Heart right ventricle (tissue), 16 donors: ENCODE measurements around the gene ANKRD33B. TPM values are rescaled to one million over a fixed set of nuclear protein-coding genes. Genes with fewer than 3 reads are reported as not detected.

Source experiments
- ATAC-seq, 8 donors: fragments of 200-7000 bp; cut with Tn5 transposase; one replicate each; pipeline ENCODE4 v1.9.1; 2020; ENCODE audit warnings: mild to moderate bottlenecking in 8 of 8, moderate library complexity in 8 of 8, moderate number of reproducible peaks in 1 of 8
- DNase-seq, 2 donors: peaks; one replicate each; pipeline ENCODE4 v3.0.0-alpha.2; 2020
- H3K27ac ChIP-seq, 10 donors: fragments of 200-600 bp; sonication (generic) in 2 of 10; one replicate each; pipeline versions ENCODE4 v1.5.0 to v1.8.0; 2020 to 2022; ENCODE audit warnings: mild to moderate bottlenecking in 3 of 10
- H3K27me3 ChIP-seq, 7 donors: fragments of 200-600 bp; one replicate each; pipeline ENCODE4 v1.8.0; 2021 to 2022; ENCODE audit warnings: mild to moderate bottlenecking in 2 of 7
- H3K36me3 ChIP-seq, 9 donors: fragments of 200-600 bp; sonication (generic) in 1 of 9; one replicate each; pipeline versions ENCODE4 v1.5.0 to v1.8.0; 2020 to 2022; ENCODE audit warnings: mild to moderate bottlenecking in 2 of 9
- H3K4me1 ChIP-seq, 9 donors: fragments of 200-600 bp; sonication (generic) in 1 of 9; one replicate each; pipeline versions ENCODE4 v1.5.0 to v1.8.0; 2020 to 2022; ENCODE audit warnings: mild to moderate bottlenecking in 4 of 9
- H3K4me3 ChIP-seq, 10 donors: fragments of 200-600 bp; sonication (generic) in 2 of 10; one replicate each; pipeline versions ENCODE4 v1.5.0 to v1.8.0; 2020 to 2022; ENCODE audit warnings: mild to moderate bottlenecking in 7 of 10, moderate library complexity in 2 of 10
- H3K9me3 ChIP-seq, 11 donors: fragments of 200-600 bp in 10 of 11; sonication (generic) in 2 of 11; one replicate each; pipeline versions ENCODE4 v1.5.0 to v1.8.0; 2013 to 2022; ENCODE audit warnings: mild to moderate bottlenecking in 2 of 11, control low read depth in 1 of 11, moderate library complexity in 1 of 11
- CTCF ChIP-seq, 9 donors: fragments of 200-600 bp; sonication (generic) in 2 of 9; IDR thresholded peaks; one replicate each; pipeline versions ENCODE4 v1.5.0 to v1.8.0; 2021 to 2022; ENCODE audit warnings: antibody characterized with exemption in 9 of 9, mild to moderate bottlenecking in 5 of 9, moderate library complexity in 1 of 9
- WGBS, 2 donors: extraction: QIAGEN DNeasy Blood & Tissue Kit; methylation state at CpG; one replicate each; pipeline ENCODE4 v1.1.7; 2013; ENCODE audit warnings: inconsistent platforms in 1 of 2; 5-methylcytosine and 5-hydroxymethylcytosine counted together
- intact Hi-C, 10 donors: fragments of 100-400 bp; cut with DNase I; formaldehyde crosslinking; loops; one replicate each; pipeline versions ENCODE4 v1.11.1 to v1.14.2; 2022
- polyA plus RNA-seq, 2 donors: library from polyadenylated mRNA; stranded (reverse); fragments of 200-250 nt; gene quantifications; one replicate each; pipeline ENCODE4 v1.2.3, GENCODE V29; 2013
- total RNA-seq, 10 donors: library from RNA; stranded (reverse); fragmentation: NEBNext Ultra II Directional in 3 of 10; extraction: Animal tissue kit (Norgen Biotek cat#: 25700) in 3 of 10; gene quantifications; one replicate each; pipeline versions ENCODE4 v1.2.1 to v1.2.4, GENCODE V29; 2021 to 2023
- donor health status: Arrhythmogenic right ventricular cardiomyopathy.
- donor health status: ischemic (EF 13 %, LVEDD 7.1; RV severe dilation, severe dysfunction).
- donor health status: healthy with polysubstance abuse.
- donor health status: DM: no; HTN: yes; CAD: no.
- donor health status: DM: no; HTN: no; CAD: no.
- donor health status: ischemic (EF 25% LVEDD 6.9; RV normal size, moderate dysfunction).
- donor health status: ischemic (EF 25% LVEDD 5.7; RV mildly dilated, moderate dysfunction).
- donor health status: healthy.
- donor health status: DM: yes; HTN: yes; CAD: no.
- donor health status: Ischemic cardiomyopathy.
- donor health status: ischemic (EF 35%, LVEDD 5.7; RV mildly dilated, moderate dysfunction).
- donor health status: nonischemic (EF 11% LVEDD 7.7; RV severe dilation, severe dysfunction).
- donor health status: DM: yes; HTN: yes; CAD: no.
- donor health status: PGD.
- donor health status: ischemic (EF 29% LVEDD 5.4; RV normal size, mild dysfunction).
- donor health status: nonischemic (EF 23%, LVEDD 6.1; RV moderate dilation, normal function).

ANKRD33B gene
- total and polyA plus RNA-seq, 12 donors, result 0.46 to 33.0 (median 13.3) TPM

- Histone ChIP-seq H3K27ac (peak overlapping the region in 6 of 10 donors; percentile 74 to 89 (median 82)), H3K4me3 (no peak overlapping the region), H3K27me3 (no peaks in the 10 kb centered on the region), H3K4me1 (peaks cover 5 to 55% (median 34%) of the 10 kb centered on the region in 9 donors), H3K9me3 (peaks cover 0 to 7% (median 0%) of the 10 kb centered on the region in 11 donors), H3K36me3 (no peaks in the 10 kb centered on the region)
- TF ChIP-seq CTCF (IDR thresholded peaks at IDR 0.05), result no peak
- DNase-seq (no peak), ATAC-seq (peak in 2 of 8 donors; percentile 16 to 25)
- 78 to 84% methylated on average over 7 of the region's 7 CpGs for WGBS, 2 donors
- intact Hi-C loops, result loop anchor here in 2 of 10 donors (5.0 kb wide), 2 partner anchors 46 to 119 kb away; no protein-coding TSS in a partner anchor
Measured at GRCh38 chr5:10576790-10577189, 12.9 kb downstream of the ANKRD33B start.

GRCh38 chr5:10577371-10578292, 13.8 kb downstream of the ANKRD33B start:
- H3K36me3 ChIP-seq, result no peaks in the 10 kb centered on the region
- no peak overlapping the region for H3K4me3 ChIP-seq
- WGBS, 2 donors, result 28 to 32% methylated on average over 18 of the region's 18 CpGs
- no peaks in the 10 kb centered on the region for H3K27me3 ChIP-seq
- peak overlapping the region in 9 of 10 donors; percentile 50 to 89 (median 75) for H3K27ac ChIP-seq
- no peak for TF ChIP-seq CTCF (IDR thresholded peaks at IDR 0.05)
- ATAC-seq, result peak; percentile 89 to 96 (median 94)
- intact Hi-C loops, result loop anchor here in 2 of 10 donors (5.0 kb wide), 2 partner anchors 45 to 120 kb away; no protein-coding TSS in a partner anchor
- peaks cover 0 to 7% (median 0%) of the 10 kb centered on the region in 11 donors for H3K9me3 ChIP-seq
- DNase-seq, result peak; percentile 30 to 86
- peaks cover 5 to 64% (median 40%) of the 10 kb centered on the region in 9 donors for H3K4me1 ChIP-seq

- Histone ChIP-seq H3K9me3 (peaks cover 0 to 7% (median 0%) of the 10 kb centered on the region in 11 donors), H3K36me3 (no peaks in the 10 kb centered on the region), H3K27me3 (no peaks in the 10 kb centered on the region), H3K27ac (peak overlapping the region in 9 of 10 donors; percentile 50 to 89 (median 75)), H3K4me1 (peaks cover 5 to 69% (median 43%) of the 10 kb centered on the region in 9 donors), H3K4me3 (no peak overlapping the region)
- ATAC-seq (peak in 5 of 8 donors; percentile 1 to 15 (median 3)), DNase-seq (no peak)
- 76 to 90% methylated on average over 1 of the region's 1 CpG for WGBS, 2 donors
- intact Hi-C loops, result loop anchor here in 2 of 10 donors (5.0 kb wide), 2 partner anchors 44 to 121 kb away; no protein-coding TSS in a partner anchor
- TF ChIP-seq CTCF (IDR thresholded peaks at IDR 0.05), result no peak
Measured at GRCh38 chr5:10578293-10578665, 14.4 kb downstream of the ANKRD33B start.

GRCh38 chr5:10578869-10579268, 15.0 kb downstream of the ANKRD33B start:
- H3K27ac ChIP-seq, result peak overlapping the region in 5 of 10 donors; percentile 75 to 89 (median 83)

More at GRCh38 chr5:10578869-10579268, 15.0 kb downstream of the ANKRD33B start:
- ATAC-seq (no peak), DNase-seq (no peak)
- intact Hi-C loops, result loop anchor here in 2 of 10 donors (5.0 kb wide), 2 partner anchors 43 to 122 kb away; no protein-coding TSS in a partner anchor
- Histone ChIP-seq H3K9me3 (peaks cover 0 to 7% (median 0%) of the 10 kb centered on the region in 11 donors), H3K4me3 (no peak overlapping the region), H3K36me3 (no peaks in the 10 kb centered on the region), H3K27me3 (no peaks in the 10 kb centered on the region), H3K4me1 (peaks cover 5 to 74% (median 49%) of the 10 kb centered on the region in 9 donors)
- no peak for TF ChIP-seq CTCF (IDR thresholded peaks at IDR 0.05)
- 91 to 96% methylated on average over 6 of the region's 6 CpGs for WGBS, 2 donors
